A549 (cell line): ENCODE measurements around the gene RPS6KA2.

ENCODE experiments used
- CEBPB ChIP-seq, 2 experiments: fragments of >200 bp in 1 of 2; sonication (Bioruptor Twin) in 1 of 2; formaldehyde crosslinking in 1 of 2; IDR thresholded peaks; 2 replicates each; pipeline ENCODE4 v1.6.1; 2012 to 2016
- NPAS2 ChIP-seq: fragments of 250-450 bp; sonication (Bioruptor Pico); IDR thresholded peaks from 2 replicates; pipeline ENCODE4 v1.8.0; 2022; ENCODE audit warnings: mild to moderate bottlenecking, moderate library complexity, borderline replicate concordance
- POLR2AphosphoS2 ChIP-seq: conservative IDR thresholded peaks from 2 replicates; pipeline ENCODE4 v1.6.1; 2012; ENCODE audit warnings: low read length, improper control_type of control experiment, inconsistent platforms
- TF ChIP-seq, protein P1 (sequence below): fragments of >200 bp; sonication (Bioruptor Twin); formaldehyde crosslinking; IDR thresholded peaks from 3 replicates; pipeline ENCODE4 v1.5.1; 2016

DNA sequence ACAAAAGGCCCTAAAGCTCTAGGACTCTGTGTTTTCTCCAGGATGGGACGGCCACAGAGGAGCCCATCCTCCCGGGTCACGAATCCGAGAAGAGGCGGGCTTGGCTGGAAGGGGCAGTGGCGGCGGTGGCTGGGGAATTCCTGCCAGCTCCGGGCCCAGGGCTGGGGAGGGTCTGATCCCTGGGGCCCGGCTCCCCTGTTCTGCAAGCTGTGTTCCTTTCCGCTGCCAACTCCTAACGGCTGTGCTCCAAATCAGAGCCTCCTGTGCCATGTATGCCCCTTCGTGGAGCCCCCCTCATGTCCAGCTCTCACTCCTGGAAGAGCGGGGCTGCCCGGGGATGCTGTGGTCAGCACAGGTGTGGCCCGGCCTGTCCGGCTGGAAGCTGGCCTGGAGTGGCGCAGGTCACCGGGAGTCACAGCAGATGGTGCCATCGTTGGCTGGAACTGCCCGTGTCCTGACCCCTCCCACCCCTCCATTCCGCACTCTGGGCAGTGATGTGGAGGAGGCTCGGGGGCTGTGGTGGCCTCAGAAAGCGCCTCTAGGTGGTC lies 156.1 kb downstream of the RPS6KA2 start:
- TF ChIP-seq, protein P1, sequence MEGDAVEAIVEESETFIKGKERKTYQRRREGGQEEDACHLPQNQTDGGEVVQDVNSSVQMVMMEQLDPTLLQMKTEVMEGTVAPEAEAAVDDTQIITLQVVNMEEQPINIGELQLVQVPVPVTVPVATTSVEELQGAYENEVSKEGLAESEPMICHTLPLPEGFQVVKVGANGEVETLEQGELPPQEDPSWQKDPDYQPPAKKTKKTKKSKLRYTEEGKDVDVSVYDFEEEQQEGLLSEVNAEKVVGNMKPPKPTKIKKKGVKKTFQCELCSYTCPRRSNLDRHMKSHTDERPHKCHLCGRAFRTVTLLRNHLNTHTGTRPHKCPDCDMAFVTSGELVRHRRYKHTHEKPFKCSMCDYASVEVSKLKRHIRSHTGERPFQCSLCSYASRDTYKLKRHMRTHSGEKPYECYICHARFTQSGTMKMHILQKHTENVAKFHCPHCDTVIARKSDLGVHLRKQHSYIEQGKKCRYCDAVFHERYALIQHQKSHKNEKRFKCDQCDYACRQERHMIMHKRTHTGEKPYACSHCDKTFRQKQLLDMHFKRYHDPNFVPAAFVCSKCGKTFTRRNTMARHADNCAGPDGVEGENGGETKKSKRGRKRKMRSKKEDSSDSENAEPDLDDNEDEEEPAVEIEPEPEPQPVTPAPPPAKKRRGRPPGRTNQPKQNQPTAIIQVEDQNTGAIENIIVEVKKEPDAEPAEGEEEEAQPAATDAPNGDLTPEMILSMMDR: no peak
- TF ChIP-seq POLR2AphosphoS2 (no peak), NPAS2 (CRISPR knock-in tag) (no peak), CEBPB (IDR thresholded peaks at IDR 0.05) (no peak)
